Astrocyte (in vitro differentiated cells and primary cell): ENCODE results near the gene LRRC2. TPM values are rescaled to one million over a fixed set of nuclear protein-coding genes. Genes with fewer than 3 reads are reported as not detected.

Source experiments
- DNase-seq: peaks from one replicate; pipeline ENCODE4 v3.0.0-alpha.2; 2010; ENCODE audit warnings: low read depth
- FAIRE-seq: peaks from 2 replicates; lab custom pipeline; 2011; peaks lifted over from hg19 to GRCh38; lab: Jason Lieb, UNC
- H2AFZ ChIP-seq: 2 replicates; pipeline ENCODE4 v1.6.0; 2012; ENCODE audit warnings: low read depth, low read length, inconsistent platforms
- H3K27ac ChIP-seq: 2 replicates; pipeline ENCODE4 v1.5.1; 2011; ENCODE audit warnings: low read depth, low read length, inconsistent platforms
- H3K27me3 ChIP-seq: 2 replicates; pipeline ENCODE4 v1.6.0; 2011; ENCODE audit warnings: low read length, inconsistent platforms; ENCODE audit not compliant: insufficient read depth
- H3K36me3 ChIP-seq: 2 replicates; pipeline ENCODE4 v1.5.1; 2011; ENCODE audit warnings: low read length, inconsistent platforms; ENCODE audit not compliant: insufficient read depth
- H3K4me1 ChIP-seq: 2 replicates; pipeline ENCODE4 v1.5.1; 2011; ENCODE audit warnings: low read length, inconsistent platforms; ENCODE audit not compliant: insufficient read depth
- H3K4me2 ChIP-seq: 2 replicates; pipeline ENCODE4 v1.6.0; 2012; ENCODE audit warnings: low read length, inconsistent platforms
- H3K4me3 ChIP-seq: 2 replicates; pipeline ENCODE4 v1.5.1; 2011; ENCODE audit warnings: low read depth, mild to moderate bottlenecking, low read length, inconsistent platforms; ENCODE audit not compliant: insufficient read depth
- H3K79me2 ChIP-seq: 2 replicates; pipeline ENCODE4 v1.6.0; 2012; ENCODE audit warnings: mild to moderate bottlenecking, low read length, inconsistent platforms; ENCODE audit not compliant: insufficient read depth
- H3K9ac ChIP-seq: 2 replicates; pipeline ENCODE4 v1.6.0; 2012; ENCODE audit warnings: mild to moderate bottlenecking, low read length, inconsistent platforms
- H3K9me3 ChIP-seq: 2 replicates; pipeline ENCODE4 v1.5.1; 2012; ENCODE audit warnings: low read depth, mild to moderate bottlenecking, low read length, inconsistent platforms; ENCODE audit not compliant: insufficient read depth
- H4K20me1 ChIP-seq: 2 replicates; pipeline ENCODE4 v1.6.0; 2012; ENCODE audit warnings: low read length, inconsistent platforms; ENCODE audit not compliant: insufficient read depth
- H3K27ac Mint-ChIP-seq: one replicate; pipeline ENCODE4 v1.8.0; 2021; ENCODE audit warnings: mild to moderate bottlenecking, mixed read lengths; ENCODE audit not compliant: unreplicated experiment
- H3K27me3 Mint-ChIP-seq: one replicate; pipeline ENCODE4 v1.8.0; 2021; ENCODE audit warnings: low read depth, mixed read lengths; ENCODE audit not compliant: unreplicated experiment
- H3K36me3 Mint-ChIP-seq: one replicate; pipeline ENCODE4 v1.8.0; 2021; ENCODE audit warnings: low read depth, mixed read lengths; ENCODE audit not compliant: unreplicated experiment
- H3K4me1 Mint-ChIP-seq: one replicate; pipeline ENCODE4 v1.8.0; 2021; ENCODE audit warnings: low read depth, mixed read lengths; ENCODE audit not compliant: unreplicated experiment
- H3K4me3 Mint-ChIP-seq: one replicate; pipeline ENCODE4 v1.8.0; 2021; ENCODE audit warnings: mild to moderate bottlenecking, moderate library complexity, mixed read lengths; ENCODE audit not compliant: unreplicated experiment
- H3K9me3 Mint-ChIP-seq: one replicate; pipeline ENCODE4 v1.8.0; 2021; ENCODE audit warnings: mild to moderate bottlenecking, mixed read lengths; ENCODE audit not compliant: unreplicated experiment
- EZH2 ChIP-seq: IDR thresholded peaks from 2 replicates; pipeline ENCODE4 v1.6.1; 2012; ENCODE audit warnings: mild to moderate bottlenecking, low read length, inconsistent platforms; ENCODE audit not compliant: insufficient read depth
- total RNA-seq: library from RNA; stranded (reverse); gene quantifications from 2 replicates; pipeline ENCODE4 v1.2.1, GENCODE V29; 2021
- TF ChIP-seq, protein P1 (sequence below): IDR thresholded peaks from 2 replicates; pipeline ENCODE4 v1.5.1; 2011; ENCODE audit warnings: low read depth, mild to moderate bottlenecking, inconsistent platforms, low read length, moderate library complexity; ENCODE audit not compliant: insufficient read depth

LRRC2 gene
- total RNA-seq, 1 donor from 2014 or later: 0.32 TPM

DNA sequence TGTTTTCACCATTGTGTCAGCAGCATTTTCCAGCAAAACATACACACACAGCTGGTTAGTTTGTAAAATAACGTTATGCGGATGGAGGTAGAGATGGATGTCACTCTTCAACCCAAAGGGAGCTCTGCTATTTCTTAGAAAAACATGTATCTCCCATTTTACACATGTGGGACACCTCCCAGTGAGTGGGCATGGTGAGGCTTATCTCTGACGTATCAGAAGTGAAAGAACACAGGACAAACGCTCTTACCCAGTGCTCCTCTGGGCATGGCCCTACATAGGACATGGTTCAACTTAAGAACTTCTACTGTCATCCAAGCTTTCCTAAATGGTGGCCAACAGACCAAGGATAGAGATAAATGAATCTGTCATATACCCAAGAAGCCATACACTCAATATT is 48.3 kb upstream of the LRRC2 start:
- H3K4me3 ChIP-seq: no peak overlapping the region
- no peaks in the 10 kb centered on the region for H3K36me3 Mint-ChIP-seq
- no peaks in the 10 kb centered on the region for H3K9me3 Mint-ChIP-seq
- H3K4me1 Mint-ChIP-seq: no peaks in the 10 kb centered on the region
- no peak overlapping the region for H3K9ac ChIP-seq
- H2AFZ ChIP-seq: no peak overlapping the region
- H3K9me3 ChIP-seq: no peaks in the 10 kb centered on the region
- DNase-seq: no peak
- no peaks in the 10 kb centered on the region for H3K79me2 ChIP-seq
- FAIRE-seq: no peak
- no peak overlapping the region for H3K4me2 ChIP-seq
- H3K27me3 Mint-ChIP-seq: peaks cover 25% of the 10 kb centered on the region
- H3K4me1 ChIP-seq: no peaks in the 10 kb centered on the region
- H4K20me1 ChIP-seq: no peaks in the 10 kb centered on the region
- no peak overlapping the region for H3K27ac ChIP-seq
- no peak overlapping the region for H3K27ac Mint-ChIP-seq
- H3K4me3 Mint-ChIP-seq: no peak overlapping the region
- H3K27me3 ChIP-seq: peaks cover 22% of the 10 kb centered on the region
- TF ChIP-seq, protein P1, sequence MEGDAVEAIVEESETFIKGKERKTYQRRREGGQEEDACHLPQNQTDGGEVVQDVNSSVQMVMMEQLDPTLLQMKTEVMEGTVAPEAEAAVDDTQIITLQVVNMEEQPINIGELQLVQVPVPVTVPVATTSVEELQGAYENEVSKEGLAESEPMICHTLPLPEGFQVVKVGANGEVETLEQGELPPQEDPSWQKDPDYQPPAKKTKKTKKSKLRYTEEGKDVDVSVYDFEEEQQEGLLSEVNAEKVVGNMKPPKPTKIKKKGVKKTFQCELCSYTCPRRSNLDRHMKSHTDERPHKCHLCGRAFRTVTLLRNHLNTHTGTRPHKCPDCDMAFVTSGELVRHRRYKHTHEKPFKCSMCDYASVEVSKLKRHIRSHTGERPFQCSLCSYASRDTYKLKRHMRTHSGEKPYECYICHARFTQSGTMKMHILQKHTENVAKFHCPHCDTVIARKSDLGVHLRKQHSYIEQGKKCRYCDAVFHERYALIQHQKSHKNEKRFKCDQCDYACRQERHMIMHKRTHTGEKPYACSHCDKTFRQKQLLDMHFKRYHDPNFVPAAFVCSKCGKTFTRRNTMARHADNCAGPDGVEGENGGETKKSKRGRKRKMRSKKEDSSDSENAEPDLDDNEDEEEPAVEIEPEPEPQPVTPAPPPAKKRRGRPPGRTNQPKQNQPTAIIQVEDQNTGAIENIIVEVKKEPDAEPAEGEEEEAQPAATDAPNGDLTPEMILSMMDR: no peak
- no peak for TF ChIP-seq EZH2
- no peaks in the 10 kb centered on the region for H3K36me3 ChIP-seq

DNA sequence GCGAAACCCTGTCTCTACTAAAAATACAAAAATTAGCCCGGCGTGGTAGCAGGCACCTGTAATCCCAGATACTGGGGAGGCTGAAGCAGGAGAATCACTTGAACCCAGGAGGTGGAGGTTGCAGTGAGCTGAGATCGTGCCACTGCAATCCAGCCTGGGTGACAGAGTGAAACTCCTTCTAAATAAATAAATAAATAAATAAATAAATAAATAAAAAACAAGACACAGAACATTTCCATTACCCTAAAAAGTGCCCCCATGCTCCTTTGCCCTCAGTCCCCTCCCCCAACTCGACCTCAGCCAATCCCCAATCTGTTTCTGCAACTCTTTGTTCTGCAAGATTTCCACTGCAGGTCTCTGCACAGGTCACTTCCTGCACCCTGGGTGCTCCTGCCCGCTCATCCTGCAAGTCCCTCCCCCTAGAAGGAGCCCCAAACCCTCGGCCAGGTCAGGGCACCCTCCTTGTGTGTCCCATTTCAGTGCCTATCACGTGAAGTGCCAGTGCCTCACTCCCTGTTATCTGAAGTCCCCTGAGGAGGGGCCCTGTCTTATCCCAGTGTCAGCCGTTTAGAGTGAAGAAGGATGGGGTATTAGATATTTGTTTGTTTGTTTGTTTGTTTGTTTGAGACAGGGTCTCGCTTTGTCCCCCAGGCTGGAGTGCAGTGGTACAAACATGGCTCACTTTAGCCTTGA is 47.4 kb upstream of the LRRC2 start:
- H3K4me1 ChIP-seq: no peaks in the 10 kb centered on the region
- Mint-ChIP-seq H3K36me3 (no peaks in the 10 kb centered on the region), H3K4me3 (no peak overlapping the region), H3K4me1 (no peaks in the 10 kb centered on the region), H3K27me3 (peaks cover 22% of the 10 kb centered on the region), H3K27ac (no peak overlapping the region), H3K9me3 (no peaks in the 10 kb centered on the region)
- H2AFZ ChIP-seq: no peak overlapping the region
- H3K9me3 ChIP-seq: no peaks in the 10 kb centered on the region
- no peak overlapping the region for H3K9ac ChIP-seq
- no peaks in the 10 kb centered on the region for H3K36me3 ChIP-seq
- no peak overlapping the region for H3K4me2 ChIP-seq
- no peaks in the 10 kb centered on the region for H3K79me2 ChIP-seq
- H4K20me1 ChIP-seq: no peaks in the 10 kb centered on the region
- FAIRE-seq (no peak), DNase-seq (no peak)
- no peak for TF ChIP-seq EZH2
- TF ChIP-seq, protein P1: no peak
- no peak overlapping the region for H3K4me3 ChIP-seq
- peaks cover 24% of the 10 kb centered on the region for H3K27me3 ChIP-seq
- H3K27ac ChIP-seq: no peak overlapping the region

DNA sequence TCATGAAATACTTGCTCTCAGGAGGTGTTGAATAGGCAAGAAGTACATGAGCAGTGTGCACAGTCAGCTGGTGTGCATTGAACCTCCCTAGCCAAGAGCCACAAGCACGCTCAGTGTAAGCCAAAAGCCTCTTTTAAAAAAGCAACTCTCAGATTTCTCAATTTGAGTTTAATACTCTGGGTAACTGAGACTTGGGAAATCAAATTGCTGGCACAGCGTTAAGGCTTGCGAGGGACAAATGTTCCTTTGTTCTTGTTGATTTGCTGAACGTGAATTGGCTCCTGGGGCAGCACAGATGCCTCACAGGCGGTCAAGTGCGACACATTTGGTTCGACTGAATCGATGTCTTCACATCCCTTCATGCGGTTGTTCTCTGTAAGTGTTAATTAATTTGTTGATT is 46.2 kb upstream of the LRRC2 start, which contains the start of gene FAM240A:
Gene FAM240A (plus strand): TSS at position 202 of the 400 bp plus-strand sequence. CDS start 159 bp downstream, at position 361.
- Histone ChIP-seq H3K27me3 (peaks cover 24% of the 10 kb centered on the region), H3K4me1 (no peaks in the 10 kb centered on the region), H3K9ac (no peak within 1 kb of the TSS), H3K36me3 (no peaks in the 10 kb centered on the region), H3K27ac (no peak within 1 kb of the TSS), H3K4me3 (no peak within 1 kb of the TSS), H3K4me2 (no peak within 1 kb of the TSS), H4K20me1 (no peaks in the 10 kb centered on the region), H3K9me3 (no peaks in the 10 kb centered on the region), H2AFZ (peak within 1 kb of the TSS; percentile 32), H3K79me2 (no peaks in the 10 kb centered on the region)
- no peak within 1 kb of the TSS for H3K27ac Mint-ChIP-seq
- no peaks in the 10 kb centered on the region for H3K36me3 Mint-ChIP-seq
- no peak within 1 kb of the TSS for H3K4me3 Mint-ChIP-seq
- H3K27me3 Mint-ChIP-seq: peaks cover 24% of the 10 kb centered on the region
- no peak for FAIRE-seq
- no peaks in the 10 kb centered on the region for H3K4me1 Mint-ChIP-seq
- H3K9me3 Mint-ChIP-seq: no peaks in the 10 kb centered on the region
- no peak for DNase-seq
- TF ChIP-seq EZH2: no peak
- TF ChIP-seq, protein P1: no peak
